ENCODE measurements around the gene GNLY.

Gene GNLY

GRCh38 chr2:85727798-85728197 is 33.6 kb downstream of the GNLY start:
- no peak for DNase-seq (ENCODE audit: low read depth in 2 of 2)

DNA sequence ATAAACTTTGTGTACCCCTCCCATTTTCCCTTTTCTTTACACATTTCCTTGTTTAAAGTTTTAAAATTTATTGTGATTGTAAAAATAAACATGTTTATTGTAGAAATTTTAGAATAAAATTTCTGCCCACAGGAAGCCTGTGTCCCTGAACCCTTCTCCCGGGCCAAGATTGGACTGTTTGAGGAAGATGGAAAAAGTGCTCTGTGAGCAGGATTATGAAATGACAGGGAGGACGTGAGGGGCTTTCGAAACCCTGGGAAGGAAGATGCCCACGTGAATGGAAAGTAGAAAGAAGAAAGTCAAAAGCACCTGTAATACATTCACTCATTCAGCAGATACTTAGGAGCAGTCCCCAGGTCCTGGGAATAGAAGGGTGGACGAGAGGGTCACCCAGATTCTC is 34.2 kb downstream of the GNLY start:
- DNase-seq (ENCODE audit: low read depth in 2 of 2) = no peak

DNA sequence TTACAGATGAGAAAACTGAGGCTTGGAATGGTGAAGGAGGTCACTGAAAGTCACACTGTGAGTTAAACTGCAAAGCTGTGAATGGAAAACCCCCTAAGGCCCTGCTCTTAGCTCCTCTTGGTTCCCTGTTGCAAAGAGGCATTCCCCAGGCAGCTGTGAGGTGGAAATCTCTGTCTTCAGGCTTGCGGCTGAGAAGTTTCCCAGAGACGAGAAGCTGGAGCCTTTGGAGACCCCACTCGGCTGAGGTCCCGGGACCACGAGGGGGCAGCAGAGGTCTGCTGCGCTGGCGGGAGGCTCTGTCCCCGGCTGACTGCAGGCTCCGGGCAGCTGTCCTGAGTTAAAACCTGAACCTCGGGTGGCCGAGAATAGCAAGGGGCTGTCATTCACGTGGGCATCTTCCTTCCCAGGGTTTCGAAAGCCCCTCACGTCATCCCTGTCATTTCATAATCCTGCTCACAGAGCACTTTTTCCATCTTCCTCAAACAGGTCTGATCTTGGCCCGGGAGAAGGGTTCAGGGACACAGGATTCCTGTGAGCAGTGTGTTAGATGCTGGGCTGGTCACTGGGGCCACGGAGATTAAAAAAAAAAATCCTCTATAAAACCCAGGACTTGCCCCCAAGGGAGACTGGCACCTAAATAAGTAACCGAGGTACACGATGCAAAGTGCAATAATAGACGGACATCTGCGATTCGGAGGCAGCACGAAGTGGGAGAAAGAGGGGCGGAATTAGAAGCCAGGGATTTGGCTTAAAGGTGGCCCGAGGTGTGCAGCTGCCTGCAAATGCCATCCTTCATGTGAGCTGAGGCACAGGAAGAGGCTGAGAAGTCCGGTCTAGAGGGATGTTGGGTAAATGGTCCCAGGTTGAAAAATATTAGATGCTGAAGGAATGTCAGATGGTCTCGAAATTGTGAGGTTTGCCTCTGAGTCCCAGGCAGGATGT is 35.0 kb downstream of the GNLY start:
- DNase-seq (ENCODE audit: low read depth in 2 of 2) = peak; percentile 30 to 64

DNA sequence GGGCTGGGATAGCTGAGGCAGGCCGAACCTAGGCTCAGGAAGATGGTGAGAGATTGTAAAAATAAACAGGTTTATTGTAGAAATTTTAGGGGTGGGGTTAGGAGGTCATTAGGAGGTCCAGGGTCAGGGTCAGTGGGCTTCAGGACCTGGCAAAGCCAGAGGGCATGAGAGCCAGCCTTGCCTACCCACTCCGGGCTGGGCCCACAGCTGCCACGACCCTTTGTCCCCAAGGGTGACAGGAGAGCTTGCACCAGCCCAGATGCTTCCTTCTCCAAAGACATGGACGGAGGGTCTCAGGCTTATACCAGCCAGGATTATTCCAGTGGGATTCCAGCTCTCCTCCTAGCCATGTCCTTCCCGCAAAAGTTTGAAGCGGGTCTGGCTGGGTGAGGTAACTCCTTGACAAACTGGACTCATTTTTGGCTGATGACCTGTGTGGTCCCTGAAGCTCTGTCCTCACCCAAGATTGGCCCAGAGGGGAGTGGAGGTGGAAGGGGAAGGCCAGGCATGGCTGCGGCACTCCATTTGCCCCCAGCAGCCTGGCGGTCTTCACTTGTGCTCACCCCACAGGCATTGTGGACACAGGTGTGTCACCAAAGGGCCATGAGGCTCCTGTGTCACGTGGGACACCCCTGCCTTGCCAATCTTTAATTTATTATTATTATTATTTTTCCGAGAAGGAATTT is 35.8 kb downstream of the GNLY start:
- DNase-seq (ENCODE audit: low read depth in 2 of 2) = no peak

GRCh38 chr2:85730686-85731230 is 36.6 kb downstream of the GNLY start:
- DNase-seq (ENCODE audit: low read depth in 2 of 2) = no peak

- DNase-seq (ENCODE audit: low read depth in 2 of 2) = no peak
Observed at GRCh38 chr2:85731606-85732005, 37.4 kb downstream of the GNLY start.

DNA sequence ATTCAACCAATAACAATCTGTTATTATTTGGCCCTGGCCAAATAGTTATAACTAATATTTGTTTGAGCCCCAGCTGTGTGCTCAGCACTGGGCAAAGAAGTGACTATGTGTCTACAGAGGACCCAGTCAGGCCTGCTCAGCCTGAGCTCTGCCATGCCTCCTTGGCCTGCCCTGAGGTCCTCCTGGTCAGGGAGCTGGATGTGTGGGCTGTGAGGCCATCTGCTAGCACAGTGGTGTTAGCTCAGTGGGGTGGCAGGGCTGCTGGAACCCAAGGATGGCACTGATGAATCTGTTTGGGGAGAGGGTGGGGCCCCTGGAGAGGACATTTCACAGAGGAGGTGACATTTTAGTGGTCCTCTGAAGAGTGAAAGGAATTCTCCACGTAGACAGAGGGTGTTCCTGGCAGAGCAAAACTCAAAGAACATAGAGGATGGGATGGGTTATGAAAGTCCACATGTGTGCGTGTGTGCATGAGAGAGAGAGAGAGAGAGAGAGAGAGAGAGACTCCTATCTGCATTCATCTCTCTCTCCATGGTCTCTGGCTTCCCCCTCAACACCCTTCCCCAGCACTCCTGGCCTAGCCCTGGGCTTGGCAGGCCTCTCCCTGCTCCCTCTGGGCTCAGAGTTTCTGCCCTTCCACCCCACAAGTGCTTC is 38.4 kb downstream of the GNLY start:
- no peak for DNase-seq (ENCODE audit: low read depth in 2 of 2)

GRCh38 chr2:85733121-85733960 is 39.2 kb downstream of the GNLY start:
- no peak for DNase-seq (ENCODE audit: low read depth in 2 of 2)

GRCh38 chr2:85734015-85734414 is 39.9 kb downstream of the GNLY start:
- no peak for DNase-seq (ENCODE audit: low read depth in 2 of 2)

DNA sequence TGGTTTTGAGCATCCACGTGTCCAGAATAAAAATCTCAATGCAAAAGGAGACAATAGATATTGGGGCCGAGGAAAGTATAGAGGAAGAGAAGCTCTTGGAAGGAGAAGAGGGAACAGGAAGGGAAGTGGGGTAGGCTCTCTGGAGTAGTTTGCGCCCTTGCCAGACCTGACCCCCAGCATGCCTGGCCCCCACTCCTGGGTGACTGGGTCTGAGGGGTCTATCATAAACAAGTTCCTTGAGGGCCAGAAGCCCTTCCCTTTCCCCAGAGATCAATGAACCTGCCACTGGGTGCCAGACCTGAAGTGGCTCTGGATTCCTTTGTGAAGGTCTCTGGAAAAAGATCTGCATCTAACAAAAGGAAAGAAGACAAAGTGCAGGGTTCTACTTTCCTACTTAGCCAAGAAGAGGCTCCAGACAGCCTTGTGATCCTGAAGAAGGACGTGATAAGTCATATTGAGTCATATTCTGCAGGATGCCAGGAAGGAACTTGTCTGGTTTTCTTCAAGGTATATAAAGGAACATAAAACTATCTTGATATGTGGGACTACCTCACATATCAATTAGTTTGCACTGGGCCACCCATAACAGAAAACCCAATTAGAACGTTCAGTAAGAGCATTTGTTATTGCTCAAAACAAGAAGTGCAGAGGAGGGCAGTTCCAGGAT is 40.9 kb downstream of the GNLY start:
- DNase-seq (ENCODE audit: low read depth in 2 of 2) = no peak

- DNase-seq (ENCODE audit: low read depth in 2 of 2) = no peak
Observed at GRCh38 chr2:85735691-85736090, 41.5 kb downstream of the GNLY start.

DNA sequence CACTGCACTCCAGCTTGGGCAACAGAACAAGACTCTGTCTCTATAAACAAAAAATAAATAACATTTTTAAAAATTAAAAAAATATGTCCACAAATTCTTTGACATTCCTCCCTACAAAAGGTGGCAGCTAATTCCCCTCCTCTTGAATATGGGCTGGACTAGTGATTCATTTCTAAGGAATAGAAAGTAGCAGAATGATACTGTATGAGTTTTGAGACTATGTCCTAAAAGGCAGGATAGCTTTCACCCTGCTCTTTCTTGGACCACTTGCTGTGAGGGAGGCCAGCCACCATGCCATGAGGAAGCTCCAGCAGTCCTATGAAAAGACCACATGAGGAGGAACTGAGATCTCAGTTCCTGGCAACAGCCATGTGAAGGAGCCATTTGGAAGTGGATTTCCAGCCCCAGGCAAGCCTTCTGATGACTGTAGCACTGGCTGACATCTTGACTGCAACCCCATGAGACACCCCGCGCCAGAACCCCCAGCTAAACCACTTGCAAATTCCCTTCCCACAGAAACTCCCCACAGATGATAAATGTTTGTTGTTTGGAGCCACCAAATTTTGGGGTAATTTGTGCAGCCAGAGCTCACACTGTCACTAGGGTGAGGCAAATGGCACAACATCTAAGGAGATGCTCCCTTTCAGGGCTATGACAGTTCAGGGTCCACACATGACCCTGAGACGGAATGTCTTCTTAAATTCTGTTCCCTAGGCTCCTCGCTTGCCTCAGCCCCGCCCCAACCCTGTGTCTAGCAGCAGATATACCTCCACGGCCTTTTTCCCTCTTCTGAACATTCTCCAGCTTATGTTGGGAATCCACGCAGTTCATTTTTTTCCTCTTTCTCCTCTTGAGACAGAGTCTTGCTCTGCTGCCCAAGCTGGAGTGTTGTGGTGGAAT is 42.5 kb downstream of the GNLY start:
- DNase-seq (ENCODE audit: low read depth in 2 of 2) = no peak

GRCh38 chr2:85737481-85737880 is 43.3 kb downstream of the GNLY start:
- DNase-seq (ENCODE audit: low read depth in 2 of 2) = no peak

DNA sequence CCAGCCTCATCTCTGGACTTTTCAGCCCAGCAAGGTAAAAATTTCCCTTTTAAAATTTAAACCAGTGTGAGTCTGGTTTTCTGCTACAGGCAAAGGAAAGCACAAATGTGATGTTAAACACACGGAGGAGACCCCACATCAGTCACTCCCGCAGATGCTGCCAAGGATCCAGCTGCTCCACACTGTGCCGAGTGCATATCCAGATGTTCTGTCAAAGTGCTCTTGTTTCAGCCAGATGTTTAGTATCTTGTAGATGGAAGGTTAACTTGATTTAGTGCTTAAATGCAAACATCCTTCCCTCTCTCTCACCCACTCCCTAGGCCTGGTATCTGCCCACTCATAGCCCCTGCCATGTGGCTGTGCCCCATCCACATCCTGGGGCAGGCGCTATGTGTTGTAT is 43.8 kb downstream of the GNLY start:
- DNase-seq (ENCODE audit: low read depth in 2 of 2) = no peak

DNA sequence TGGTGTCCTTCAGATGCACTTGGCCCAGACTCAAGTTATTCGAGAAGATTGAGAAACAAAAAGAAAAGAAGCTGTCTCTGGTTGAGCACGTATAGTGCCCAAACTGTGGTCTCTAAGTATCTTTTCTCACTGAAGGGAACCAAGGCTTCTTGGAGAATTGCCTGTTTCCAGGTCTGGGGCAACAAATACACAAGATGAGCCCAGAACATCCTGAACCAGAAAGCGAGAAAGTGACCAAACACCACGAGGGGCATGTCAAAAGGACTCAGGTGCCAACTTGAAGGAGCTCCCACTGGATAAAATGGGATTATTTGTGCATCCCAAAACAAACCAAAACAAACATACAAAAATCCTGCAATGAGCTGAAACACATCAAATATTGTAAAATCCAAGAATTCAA is 46.0 kb downstream of the GNLY start:
- no peak for DNase-seq (ENCODE audit: low read depth in 2 of 2)

DNA sequence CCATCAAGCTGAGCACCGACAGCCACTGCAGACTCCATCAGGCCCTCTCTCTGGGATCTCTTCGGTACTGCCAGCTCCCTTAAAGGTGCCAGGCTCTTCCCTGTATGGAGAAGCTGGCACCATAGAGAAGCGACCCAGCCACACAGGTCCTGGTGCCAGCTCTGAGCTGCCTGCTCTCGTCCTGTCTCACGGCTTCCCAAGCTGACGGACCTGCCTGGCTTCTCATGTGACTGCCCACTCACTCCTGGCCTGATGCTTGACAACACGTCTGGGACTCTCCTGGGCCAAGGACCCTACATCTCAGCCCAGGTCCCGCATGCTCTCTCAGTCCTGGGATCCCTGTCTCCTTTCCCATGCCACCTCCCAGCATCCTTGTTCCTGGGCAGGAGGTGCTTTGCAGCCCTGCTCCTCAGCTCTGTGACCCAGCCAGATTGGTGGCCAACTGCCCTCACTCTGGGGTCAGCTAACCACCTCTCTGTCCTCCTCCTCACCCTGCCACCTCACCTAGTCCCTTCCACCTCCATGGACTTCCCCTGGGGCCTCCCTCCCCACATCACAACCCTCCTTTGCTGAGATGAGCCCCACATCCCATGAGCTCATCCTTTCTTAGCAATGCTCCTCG is 47.2 kb downstream of the GNLY start:
- DNase-seq (ENCODE audit: low read depth in 2 of 2) = no peak

DNA sequence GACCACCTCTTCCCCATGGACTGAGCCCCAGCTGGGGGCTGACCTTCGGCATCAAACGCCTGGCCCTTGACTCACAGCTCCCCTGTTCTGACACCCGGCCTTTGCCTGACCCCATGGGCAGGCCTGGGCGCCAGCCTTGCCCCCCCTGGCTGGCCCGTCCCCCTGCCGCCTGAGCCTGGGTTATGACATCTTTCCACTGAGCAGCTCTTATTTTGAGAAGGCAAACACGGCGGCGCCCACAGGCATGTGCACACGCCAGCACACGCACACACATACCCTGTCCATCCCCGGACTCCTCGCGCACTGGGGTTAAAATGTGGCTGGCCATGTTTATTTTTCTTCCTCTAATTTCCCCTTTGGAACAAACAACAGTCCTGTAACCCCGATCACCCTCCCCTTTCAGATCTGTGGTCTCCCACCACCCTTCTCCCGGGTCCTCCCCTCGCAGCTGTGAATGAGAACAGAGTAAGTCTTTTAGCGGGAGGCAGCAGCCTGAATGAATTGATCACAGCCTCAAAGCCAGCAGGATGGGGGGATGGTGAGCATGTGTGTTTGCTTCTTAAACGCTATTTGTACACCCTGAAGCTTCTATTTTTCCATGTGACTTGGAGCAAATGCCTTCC is 47.8 kb downstream of the GNLY start:
- DNase-seq (ENCODE audit: low read depth in 2 of 2) = no peak

GRCh38 chr2:85743304-85743978 is 49.3 kb downstream of the GNLY start:
- no peak for DNase-seq (ENCODE audit: low read depth in 2 of 2)
